Cortex of kidney (tissue), 1 donor: ENCODE results near the gene OASL.
"Not testable (repeated sequence)": the region's sequence is repeated elsewhere in the genome, so short reads cannot be mapped to it uniquely, and the experiment has no call there.

ENCODE experiments used
- DNase-seq: peaks from one replicate; lab custom pipeline; 2025; lab: John Stamatoyannopoulos, UW

OASL gene

GRCh38 chr12:121038861-121039668 lies at the start of gene OASL:
Gene OASL, minus strand, starts transcription at chr12:121039246. Its CDS starts 275 bp downstream, at chr12:121038971.
- DNase-seq = no peak

GRCh38 chr12:121088195-121088585 lies 49.1 kb upstream of the OASL start:
- no peak for DNase-seq

- DNase-seq = no peak
These were observed 48.6 kb upstream of the OASL start for GRCh38 chr12:121087467-121088194.

- no peak for DNase-seq
These were observed 47.8 kb upstream of the OASL start for GRCh38 chr12:121086781-121087295.

GRCh38 chr12:121085506-121086353 lies 46.7 kb upstream of the OASL start:
- DNase-seq = no peak

- DNase-seq = no peak
These were observed 46.0 kb upstream of the OASL start for GRCh38 chr12:121085069-121085468.

- DNase-seq = no peak
These were observed 45.2 kb upstream of the OASL start for GRCh38 chr12:121084229-121084628.

- no peak for DNase-seq
These were observed 41.9 kb upstream of the OASL start for GRCh38 chr12:121080909-121081308.

GRCh38 chr12:121079736-121080272 lies 40.8 kb upstream of the OASL start:
- no peak for DNase-seq

- not testable (repeated sequence) for DNase-seq
These were observed 38.4 kb upstream of the OASL start for GRCh38 chr12:121077440-121077839.

GRCh38 chr12:121075911-121076310 lies 36.9 kb upstream of the OASL start:
- DNase-seq = not testable (repeated sequence)

GRCh38 chr12:121072147-121072546 lies 33.1 kb upstream of the OASL start:
- no peak for DNase-seq

- DNase-seq = no peak
These were observed 30.2 kb upstream of the OASL start for GRCh38 chr12:121069206-121069605.

- no peak for DNase-seq
These were observed 26.3 kb upstream of the OASL start for GRCh38 chr12:121065345-121065744.

GRCh38 chr12:121064586-121064985 lies 25.5 kb upstream of the OASL start:
- DNase-seq = not testable (repeated sequence)

- no peak for DNase-seq
These were observed 25.1 kb upstream of the OASL start for GRCh38 chr12:121064116-121064515.

- DNase-seq = no peak
These were observed 23.5 kb upstream of the OASL start for GRCh38 chr12:121062391-121063045.

- no peak for DNase-seq
These were observed 22.8 kb upstream of the OASL start for GRCh38 chr12:121061831-121062230.

GRCh38 chr12:121060149-121061001 lies 21.3 kb upstream of the OASL start:
- no peak for DNase-seq
